ENCODE measurements around the gene MOB3A.
"Not testable (repeated sequence)": the region's sequence is repeated elsewhere in the genome, so short reads cannot be mapped to it uniquely, and the experiment has no call there.

Gene MOB3A

GRCh38 chr19:2037651-2038255 is 58.4 kb downstream of the MOB3A start:
- POLR2A ChIA-PET = no interaction called here
- TF ChIP-seq HDGF (IDR thresholded peaks at IDR 0.05; ENCODE audit: borderline replicate concordance) = no peak
- no peak for TF ChIP-seq ZNF384 (IDR thresholded peaks at IDR 0.05)
- no peak for TF ChIP-seq L3MBTL2 (conservative IDR thresholded peaks at IDR 0.05)
- no peak for TF ChIP-seq ELF4 (IDR thresholded peaks at IDR 0.05)
- TF ChIP-seq ARNT (IDR thresholded peaks at IDR 0.05) = no peak
- TF ChIP-seq LEF1 (IDR thresholded peaks at IDR 0.05; ENCODE audit: borderline replicate concordance) = no peak
- no peak for TF ChIP-seq SP1 (IDR thresholded peaks at IDR 0.05)
- no peak for TF ChIP-seq CTBP1 (IDR thresholded peaks at IDR 0.05; ENCODE audit: borderline replicate concordance)
- TF ChIP-seq FOXM1 (IDR thresholded peaks at IDR 0.05; ENCODE audit: borderline replicate concordance) = no peak
- no peak for TF ChIP-seq PKNOX1 (IDR thresholded peaks at IDR 0.05)
- no peak for TF ChIP-seq TARDBP (IDR thresholded peaks at IDR 0.05)
- no peak for TF ChIP-seq NFRKB (IDR thresholded peaks at IDR 0.05)
- TF ChIP-seq FOXK2 (IDR thresholded peaks at IDR 0.05) = no peak
- no peak for TF ChIP-seq SUZ12 (IDR thresholded peaks at IDR 0.05)
- no peak for TF ChIP-seq FOXA1 (IDR thresholded peaks at IDR 0.05)
- no peak for TF ChIP-seq BHLHE40 (IDR thresholded peaks at IDR 0.05; ENCODE audit: borderline replicate concordance)
- CTCF ChIA-PET = no interaction called here
- no peak for DNase-seq (ENCODE audit: extremely low spot score)

GRCh38 chr19:2036424-2036823 is 59.7 kb downstream of the MOB3A start:
- TF ChIP-seq FOXM1 (IDR thresholded peaks at IDR 0.05; ENCODE audit: borderline replicate concordance) (no peak), FOXK2 (IDR thresholded peaks at IDR 0.05) (no peak), L3MBTL2 (conservative IDR thresholded peaks at IDR 0.05) (no peak), SP1 (IDR thresholded peaks at IDR 0.05) (no peak), ZNF384 (IDR thresholded peaks at IDR 0.05) (no peak), CTBP1 (IDR thresholded peaks at IDR 0.05; ENCODE audit: borderline replicate concordance) (no peak), TARDBP (IDR thresholded peaks at IDR 0.05) (no peak), BHLHE40 (IDR thresholded peaks at IDR 0.05; ENCODE audit: borderline replicate concordance) (no peak), LEF1 (IDR thresholded peaks at IDR 0.05; ENCODE audit: borderline replicate concordance) (no peak), ARNT (IDR thresholded peaks at IDR 0.05) (no peak), ELF4 (IDR thresholded peaks at IDR 0.05) (no peak)
- CTCF ChIA-PET = no interaction called here
- POLR2A ChIA-PET = no interaction called here
- DNase-seq (ENCODE audit: extremely low spot score) = no peak

GRCh38 chr19:2035590-2035991 is 60.5 kb downstream of the MOB3A start:
- CTCF ChIA-PET = interaction anchor here (0.8 kb wide), 1 partner anchor 18 kb away, joined by 3 read pairs; no protein-coding TSS in a partner anchor
- DNase-seq (ENCODE audit: extremely low spot score) = no peak
- POLR2A ChIA-PET = interaction anchor here (1.0 to 1.4 kb wide), 3 partner anchors 8 to 16 kb away, joined by 3 to 5 read pairs (median 4); partner anchors contain the start of gene MKNK2
- no peak for TF ChIP-seq FOXM1 (IDR thresholded peaks at IDR 0.05; ENCODE audit: borderline replicate concordance)
- TF ChIP-seq FOXA1 (IDR thresholded peaks at IDR 0.05) = no peak
- no peak for TF ChIP-seq SP1 (IDR thresholded peaks at IDR 0.05)
- TF ChIP-seq NFRKB (IDR thresholded peaks at IDR 0.05) = no peak
- TF ChIP-seq ZNF384 (IDR thresholded peaks at IDR 0.05) = no peak
- TF ChIP-seq ELF4 (IDR thresholded peaks at IDR 0.05) = no peak
- TF ChIP-seq TARDBP (IDR thresholded peaks at IDR 0.05) = no peak

GRCh38 chr19:2034729-2035589 is 61.2 kb downstream of the MOB3A start:
- TF ChIP-seq CTBP1 (IDR thresholded peaks at IDR 0.05; ENCODE audit: borderline replicate concordance) = no peak
- TF ChIP-seq HDGF (IDR thresholded peaks at IDR 0.05; ENCODE audit: borderline replicate concordance) = no peak
- no peak for TF ChIP-seq NFRKB (IDR thresholded peaks at IDR 0.05)
- TF ChIP-seq PKNOX1 (IDR thresholded peaks at IDR 0.05) = peak; percentile 73
- TF ChIP-seq LEF1 (IDR thresholded peaks at IDR 0.05; ENCODE audit: borderline replicate concordance) = no peak
- TF ChIP-seq FOXA1 (IDR thresholded peaks at IDR 0.05) = no peak
- TF ChIP-seq FOXM1 (IDR thresholded peaks at IDR 0.05; ENCODE audit: borderline replicate concordance) = no peak
- TF ChIP-seq ARNT (IDR thresholded peaks at IDR 0.05) = no peak
- no peak for TF ChIP-seq L3MBTL2 (conservative IDR thresholded peaks at IDR 0.05)
- no peak for TF ChIP-seq BHLHE40 (IDR thresholded peaks at IDR 0.05; ENCODE audit: borderline replicate concordance)
- TF ChIP-seq FOXK2 (IDR thresholded peaks at IDR 0.05) = no peak
- no peak for TF ChIP-seq SUZ12 (IDR thresholded peaks at IDR 0.05)
- 0 out of 2 replicates have a peak, but pooled peaks have one; percentile 42 for TF ChIP-seq SP1 (IDR thresholded peaks at IDR 0.05)
- no peak for TF ChIP-seq TARDBP (IDR thresholded peaks at IDR 0.05)
- TF ChIP-seq ZNF384 (IDR thresholded peaks at IDR 0.05) = no peak
- no peak for TF ChIP-seq ELF4 (IDR thresholded peaks at IDR 0.05)
- DNase-seq (ENCODE audit: extremely low spot score) = peak; percentile 86
- POLR2A ChIA-PET = interaction anchor here (0.8 to 1.4 kb wide), 5 partner anchors 9 to 27 kb away, joined by 3 to 5 read pairs (median 3); partner anchors contain the start of gene MKNK2
- CTCF ChIA-PET = interaction anchor here (0.8 kb wide), 1 partner anchor 18 kb away, joined by 3 read pairs; no protein-coding TSS in a partner anchor

GRCh38 chr19:2034253-2034652 is 61.9 kb downstream of the MOB3A start:
- CTCF ChIA-PET = not testable (repeated sequence)
- POLR2A ChIA-PET = interaction anchor here (0.9 to 1.2 kb wide), 2 partner anchors 9 to 28 kb away, joined by 3 read pairs; no protein-coding TSS in a partner anchor

GRCh38 chr19:2033825-2034159 is 62.3 kb downstream of the MOB3A start:
- TF ChIP-seq FOXM1 (IDR thresholded peaks at IDR 0.05; ENCODE audit: borderline replicate concordance) (no peak), ARNT (IDR thresholded peaks at IDR 0.05) (no peak), CTBP1 (IDR thresholded peaks at IDR 0.05; ENCODE audit: borderline replicate concordance) (no peak), SUZ12 (IDR thresholded peaks at IDR 0.05) (no peak), FOXK2 (IDR thresholded peaks at IDR 0.05) (no peak), SP1 (IDR thresholded peaks at IDR 0.05) (no peak), L3MBTL2 (conservative IDR thresholded peaks at IDR 0.05) (no peak), BHLHE40 (IDR thresholded peaks at IDR 0.05; ENCODE audit: borderline replicate concordance) (no peak), ZNF384 (IDR thresholded peaks at IDR 0.05) (no peak), ELF4 (IDR thresholded peaks at IDR 0.05) (no peak), PKNOX1 (IDR thresholded peaks at IDR 0.05) (no peak)
- POLR2A ChIA-PET = no interaction called here
- CTCF ChIA-PET = no interaction called here
- no peak for DNase-seq (ENCODE audit: extremely low spot score)

More at GRCh38 chr19:2034253-2034652, 61.9 kb downstream of the MOB3A start:
- not testable (repeated sequence) for DNase-seq (ENCODE audit: extremely low spot score)

Data from HEK293T (cell line).